GM21390 (cell line): ENCODE data around the gene KRTAP5-11.
"Not testable (repeated sequence)": the region's sequence is repeated elsewhere in the genome, so short reads cannot be mapped to it uniquely, and the experiment has no call there.

Experiments
- ATAC-seq: cut with Tn5 transposase; IDR thresholded peaks from one replicate; pipeline ENCODE4 v1.9.1; 2021; ENCODE audit not compliant: unreplicated experiment

The KRTAP5-11 gene

GRCh38 chr11:71581826-71582225 is 849 bp downstream of the KRTAP5-11 start:
- no peak for ATAC-seq

- ATAC-seq: no peak
Observed at GRCh38 chr11:71580057-71581003, 2.3 kb downstream of the KRTAP5-11 start.

- not testable (repeated sequence) for ATAC-seq
Observed at GRCh38 chr11:71579513-71579912, 3.2 kb downstream of the KRTAP5-11 start.

DNA sequence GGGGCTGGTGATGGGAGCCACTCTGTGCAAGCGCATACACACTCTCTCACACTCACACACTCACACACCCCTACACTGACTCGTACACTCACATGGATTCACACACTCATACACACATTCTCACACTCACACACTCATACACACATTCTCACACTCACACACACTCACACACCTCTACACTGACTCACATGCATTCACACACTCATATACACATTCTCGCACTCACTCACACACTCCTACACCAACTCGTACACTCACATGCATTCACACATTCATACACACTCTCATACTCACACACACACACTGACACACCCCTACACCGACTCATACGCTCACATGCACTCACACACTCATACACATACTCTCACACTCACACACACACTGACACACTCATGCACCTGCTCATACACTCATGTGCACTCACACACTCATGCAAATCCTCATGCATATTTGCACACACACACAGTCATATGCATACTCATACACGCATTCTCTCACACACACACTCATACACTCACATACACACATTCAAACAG is 5.1 kb downstream of the KRTAP5-11 start:
- ATAC-seq: no peak

GRCh38 chr11:71576688-71577465 is 5.8 kb downstream of the KRTAP5-11 start:
- not testable (repeated sequence) for ATAC-seq

- no peak for ATAC-seq
Observed at GRCh38 chr11:71575723-71576424, 6.8 kb downstream of the KRTAP5-11 start.

DNA sequence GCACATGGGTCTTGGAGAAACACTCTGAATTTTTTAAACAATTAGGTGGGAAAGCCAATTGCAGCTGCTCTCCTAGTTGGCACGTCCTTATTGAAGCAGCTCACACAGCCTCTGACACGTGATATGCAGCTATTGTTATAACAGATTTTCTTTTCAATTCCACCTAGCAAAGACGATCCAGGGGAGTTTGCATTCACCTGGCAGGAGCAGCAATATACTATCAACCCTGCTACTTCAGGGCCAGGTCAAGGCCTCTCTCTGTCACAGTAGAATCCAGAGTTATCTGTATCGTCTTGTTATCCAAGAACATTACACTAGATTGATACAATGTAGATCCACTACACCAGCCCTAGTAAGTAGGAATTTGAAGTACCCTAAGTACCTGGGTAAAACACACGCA is 8.3 kb downstream of the KRTAP5-11 start:
- ATAC-seq: no peak

DNA sequence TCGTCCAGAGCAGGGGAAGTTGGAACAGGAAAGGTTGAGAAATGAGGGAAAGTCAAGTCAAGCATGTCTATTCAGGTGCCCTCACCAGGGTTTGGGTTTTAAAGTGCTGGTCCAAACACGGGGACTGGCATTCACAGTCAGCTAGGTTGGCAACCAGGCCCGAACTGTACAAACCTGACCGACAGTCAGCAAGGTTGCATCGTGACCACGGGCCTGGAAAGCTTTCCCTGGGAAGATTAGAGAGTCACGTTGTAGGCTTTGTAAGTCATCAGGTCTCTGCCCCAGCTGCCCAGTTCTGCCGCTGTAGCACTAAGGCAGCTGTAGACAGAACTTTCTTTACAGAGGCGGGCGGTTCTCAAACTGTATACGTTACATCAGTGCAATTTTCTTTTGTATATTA is 9.9 kb downstream of the KRTAP5-11 start:
- no peak for ATAC-seq

DNA sequence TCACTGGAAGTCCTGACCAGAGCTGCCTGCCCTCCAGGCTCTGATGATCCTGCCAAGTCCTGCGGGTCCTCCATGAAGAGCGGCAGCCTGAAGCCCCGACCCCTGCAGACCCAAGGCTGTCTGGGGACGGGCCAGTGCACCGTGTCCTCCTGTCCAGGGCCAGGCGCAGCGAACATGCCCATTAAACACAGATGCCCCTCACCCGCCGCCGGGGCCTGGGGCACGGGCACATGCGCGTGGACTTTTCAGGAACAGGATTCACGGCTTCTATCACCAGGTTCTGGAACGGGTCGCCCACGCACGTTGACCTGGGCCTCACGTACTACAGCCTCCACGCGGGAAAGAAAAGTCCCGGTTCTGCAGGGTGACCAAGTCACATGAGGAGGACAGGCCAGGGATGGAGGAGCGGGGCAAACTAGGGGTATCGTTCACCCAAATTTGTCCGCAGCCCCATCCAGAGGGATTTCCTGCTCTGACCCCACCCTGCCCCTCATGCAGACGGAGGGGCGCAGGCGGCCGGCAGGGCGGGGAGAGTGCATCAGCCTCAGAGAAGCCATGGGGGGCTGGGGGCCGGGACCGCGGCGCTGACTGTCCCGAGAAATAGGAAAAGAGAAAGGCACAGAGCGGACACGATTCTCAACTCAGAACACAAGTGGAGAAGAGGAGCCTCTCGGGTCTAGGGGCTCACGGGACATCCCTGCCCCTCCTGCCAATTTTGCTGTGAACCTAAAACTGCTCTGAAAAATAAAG is 11.4 kb downstream of the KRTAP5-11 start:
- not testable (repeated sequence) for ATAC-seq

GRCh38 chr11:71568704-71569349 is 13.8 kb downstream of the KRTAP5-11 start:
- ATAC-seq: no peak

GRCh38 chr11:71567633-71568032 is 15.0 kb downstream of the KRTAP5-11 start:
- ATAC-seq: not testable (repeated sequence)

DNA sequence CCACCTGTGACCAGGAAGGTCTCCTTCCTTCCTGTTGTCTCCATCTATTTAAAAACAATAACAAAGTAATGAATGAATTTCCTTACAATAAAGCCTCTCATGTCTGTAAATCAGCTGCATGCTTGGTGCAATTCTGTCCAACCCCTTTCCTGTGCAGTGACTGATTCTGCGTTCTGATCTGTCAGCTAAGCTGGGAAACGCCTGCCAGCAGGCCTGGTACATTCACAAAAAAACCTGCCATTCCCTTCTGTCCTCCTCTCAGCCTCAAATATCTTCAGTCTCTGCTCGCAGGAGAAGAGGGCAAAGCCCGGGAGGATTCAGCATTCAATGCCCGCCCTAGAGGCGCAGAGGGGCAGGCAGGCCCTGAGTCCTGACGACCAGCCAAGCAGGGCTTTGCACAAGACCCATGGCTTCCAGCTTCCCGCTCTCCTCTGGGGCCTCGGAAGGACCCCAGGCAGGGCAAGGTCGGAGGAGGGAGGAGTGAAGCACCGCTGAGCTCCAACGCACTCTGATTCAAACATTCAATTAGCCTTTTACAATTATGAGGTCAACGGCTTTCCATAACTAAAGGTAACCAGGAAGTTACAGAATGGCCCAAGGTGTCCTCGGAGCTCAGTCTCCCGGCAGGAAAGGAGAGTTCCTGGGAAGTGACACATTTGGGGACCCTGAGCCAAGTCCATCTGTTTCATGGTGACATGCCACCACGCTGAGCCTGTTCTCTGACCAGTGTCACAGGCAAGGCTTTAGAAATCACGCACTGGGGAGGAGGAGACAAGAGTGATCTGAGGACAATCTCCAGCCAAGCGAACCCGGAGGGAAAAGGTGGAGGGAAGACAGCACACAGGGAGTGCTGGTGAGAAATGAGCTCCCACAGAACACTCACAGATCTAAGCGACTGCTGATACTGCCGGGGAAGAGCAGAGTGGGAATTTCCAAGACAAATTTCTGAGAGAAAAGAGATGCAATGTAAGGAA is 15.8 kb downstream of the KRTAP5-11 start:
- ATAC-seq: not testable (repeated sequence)

- no peak for ATAC-seq
Observed at GRCh38 chr11:71566081-71566620, 16.5 kb downstream of the KRTAP5-11 start.

- no peak for ATAC-seq
Observed at GRCh38 chr11:71565263-71565662, 17.4 kb downstream of the KRTAP5-11 start, which contains the start of gene KRTAP5-10. Gene KRTAP5-10, plus strand, starts transcription at chr11:71565563. Its CDS starts 25 bp downstream, at chr11:71565588.

DNA sequence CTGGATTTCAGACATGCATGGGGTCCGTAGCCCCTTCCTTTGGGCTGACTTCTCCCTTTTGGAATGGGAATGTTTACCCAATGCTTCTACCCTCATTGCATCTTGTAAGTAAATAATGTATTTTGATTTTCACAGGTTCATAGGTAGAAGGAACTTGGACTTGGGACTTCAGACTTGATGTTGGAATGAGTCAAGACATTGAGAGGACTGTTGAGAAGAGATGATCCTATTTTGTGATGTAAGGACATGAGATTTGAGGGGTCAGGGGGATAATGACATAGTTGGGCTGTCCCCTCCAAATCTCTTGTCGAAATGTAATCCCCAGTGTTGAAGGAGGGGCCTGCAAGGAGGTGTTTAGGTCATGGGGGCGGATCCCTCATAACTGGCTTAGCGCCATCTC is 18.2 kb downstream of the KRTAP5-11 start:
- no peak for ATAC-seq

GRCh38 chr11:71563406-71563805 is 19.3 kb downstream of the KRTAP5-11 start:
- no peak for ATAC-seq

GRCh38 chr11:71562120-71562519 is 20.6 kb downstream of the KRTAP5-11 start:
- ATAC-seq: no peak

DNA sequence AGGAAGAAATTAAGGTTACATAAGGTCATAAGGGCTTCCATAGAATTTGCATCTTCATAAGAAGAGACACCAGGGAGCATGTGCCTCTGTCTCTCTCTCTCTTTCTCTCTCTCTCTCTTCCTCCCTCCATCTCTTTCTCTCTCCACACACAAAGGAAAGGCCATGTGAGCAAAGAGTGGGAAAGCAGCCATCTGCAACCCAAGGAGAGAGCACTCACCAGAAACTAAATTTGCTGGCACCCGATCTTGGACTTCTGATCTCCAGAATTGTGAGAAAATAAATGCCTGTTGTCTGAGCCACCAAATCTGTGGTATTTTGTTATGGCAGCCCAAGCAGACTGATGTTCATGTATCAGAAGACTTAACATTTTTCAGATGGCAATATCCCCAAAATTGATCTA is 23.7 kb downstream of the KRTAP5-11 start:
- no peak for ATAC-seq
